CD14-positive monocyte (primary cell): ENCODE data around the gene BLMH. TPM values are rescaled to one million over a fixed set of nuclear protein-coding genes. Genes with fewer than 3 reads are reported as not detected.

Source experiments
- DNase-seq, 3 donors: peaks; one replicate each; pipeline ENCODE4 v3.0.0-alpha.2; 2011 to 2022
- H2AFZ ChIP-seq: 2 replicates; pipeline ENCODE4 v1.6.0; 2012; ENCODE audit warnings: mild to moderate bottlenecking, low read depth, low read length, inconsistent platforms; ENCODE audit not compliant: insufficient read depth, poor library complexity, severe bottlenecking
- H3K27ac ChIP-seq, 2 donors: 1 replicate in 1 of 2; 2 replicates in 1 of 2; pipeline ENCODE4 v1.5.1; 2012 to 2013; ENCODE audit warnings: low read length in 2 of 2, control low read depth in 1 of 2, inconsistent platforms in 1 of 2, low read depth in 1 of 2, mild to moderate bottlenecking in 1 of 2
- H3K27me3 ChIP-seq, 2 donors: one replicate each; pipeline versions ENCODE4 v1.6.0 to v1.6.1; 2011 to 2013; ENCODE audit warnings: low read length in 2 of 2; ENCODE audit not compliant: control insufficient read depth in 2 of 2, insufficient read depth in 2 of 2
- H3K36me3 ChIP-seq, 2 donors: replicated peaks in 1 of 2; 1 replicate in 1 of 2; 2 replicates in 1 of 2; pipeline versions ENCODE4 v1.5.1 to v1.6.1; 2012 to 2013; ENCODE audit warnings: low read length in 2 of 2, control low read depth in 1 of 2, inconsistent platforms in 1 of 2, mild to moderate bottlenecking in 1 of 2; ENCODE audit not compliant: insufficient read depth in 2 of 2, control insufficient read depth in 1 of 2
- H3K4me1 ChIP-seq, 2 donors: 1 replicate in 1 of 2; 2 replicates in 1 of 2; pipeline versions ENCODE4 v1.5.1 to v1.6.1; 2012 to 2013; ENCODE audit warnings: low read length in 2 of 2, control low read depth in 1 of 2, inconsistent platforms in 1 of 2, mild to moderate bottlenecking in 1 of 2, moderate library complexity in 1 of 2; ENCODE audit not compliant: insufficient read depth in 2 of 2, control insufficient read depth in 1 of 2
- H3K4me2 ChIP-seq: replicated peaks from 2 replicates; pipeline ENCODE3; 2012; ENCODE audit warnings: low read length, moderate library complexity, mild to moderate bottlenecking; ENCODE audit not compliant: poor library complexity, severe bottlenecking; ENCODE audit errors: extremely low read depth
- H3K4me3 ChIP-seq, 3 experiments: fragments of 200-600 bp in 1 of 3; sonication (generic) in 1 of 3; replicated peaks in 1 of 3; 1 replicate in 2 of 3; 2 replicates in 1 of 3; pipeline ENCODE4 v1.5.1; 2011 to 2013; ENCODE audit warnings: low read length in 3 of 3, mild to moderate bottlenecking in 3 of 3, control low read depth in 2 of 3, low read depth in 2 of 3, inconsistent platforms in 1 of 3, moderate library complexity in 1 of 3
- H3K79me2 ChIP-seq: 2 replicates; pipeline ENCODE4 v1.6.0; 2012; ENCODE audit warnings: mild to moderate bottlenecking, control low read depth, inconsistent platforms, low read length, moderate library complexity; ENCODE audit not compliant: insufficient read depth
- H3K9ac ChIP-seq: 2 replicates; pipeline ENCODE4 v1.6.0; 2017; ENCODE audit warnings: low read length, mild to moderate bottlenecking; ENCODE audit not compliant: insufficient read depth, poor library complexity, severe bottlenecking
- H3K9me3 ChIP-seq, 2 donors: replicated peaks in 1 of 2; 1 replicate in 1 of 2; 2 replicates in 1 of 2; pipeline versions ENCODE4 v1.5.1 to v1.6.1; 2012 to 2013; ENCODE audit warnings: low read length in 2 of 2, control low read depth in 1 of 2; ENCODE audit not compliant: control insufficient read depth in 1 of 2, insufficient read depth in 1 of 2
- H4K20me1 ChIP-seq: 2 replicates; pipeline ENCODE4 v1.6.0; 2012; ENCODE audit warnings: mild to moderate bottlenecking, low read length, control low read depth, moderate library complexity; ENCODE audit not compliant: insufficient read depth
- H3K27ac Mint-ChIP-seq, 7 donors: one replicate each; pipeline ENCODE4 v1.8.0; 2020; ENCODE audit warnings: mild to moderate bottlenecking in 7 of 7, mixed read lengths in 7 of 7, moderate library complexity in 6 of 7, inconsistent platforms in 2 of 7
- H3K27me3 Mint-ChIP-seq, 3 donors: one replicate each; pipeline ENCODE4 v1.8.0; 2021 to 2022; ENCODE audit warnings: low read depth in 3 of 3, mild to moderate bottlenecking in 3 of 3, mixed read lengths in 3 of 3, moderate library complexity in 3 of 3, inconsistent platforms in 1 of 3
- H3K36me3 Mint-ChIP-seq, 2 donors: one replicate each; pipeline ENCODE4 v1.8.0; 2020; ENCODE audit warnings: mixed read lengths in 2 of 2, inconsistent platforms in 1 of 2, mild to moderate bottlenecking in 1 of 2
- H3K4me1 Mint-ChIP-seq: one replicate; pipeline ENCODE4 v1.8.0; 2020; ENCODE audit warnings: mild to moderate bottlenecking, mixed read lengths
- H3K4me3 Mint-ChIP-seq, 2 donors: one replicate each; pipeline ENCODE4 v1.8.0; 2020; ENCODE audit warnings: mild to moderate bottlenecking in 2 of 2, mixed read lengths in 2 of 2, moderate library complexity in 1 of 2
- H3K9me3 Mint-ChIP-seq, 7 donors: one replicate each; pipeline ENCODE4 v1.8.0; 2020 to 2022; ENCODE audit warnings: mixed read lengths in 7 of 7, mild to moderate bottlenecking in 6 of 7, moderate library complexity in 6 of 7, inconsistent platforms in 2 of 7
- CTCF ChIP-seq: fragments of 200-600 bp; IDR thresholded peaks from one replicate; pipeline ENCODE4 v1.8.0; 2022; ENCODE audit warnings: antibody characterized with exemption, mild to moderate bottlenecking
- intact Hi-C, 2 donors: fragments of 100-400 bp; cut with micrococcal nuclease; formaldehyde crosslinking; loops; one replicate each; pipeline versions ENCODE4 v1.15.0 to v1.15.1; 2023
- polyA plus RNA-seq, 3 donors: library from polyadenylated mRNA; depleted of rRNA in 1 of 3; unstranded in 2 of 3; stranded (reverse) in 1 of 3; fragments of 300-500 nt in 2 of 3; fragments of >200 nt in 1 of 3; fragmentation: Illumina TruSeq in 2 of 3; gene quantifications; 1 replicate in 2 of 3; 2 replicates in 1 of 3; pipeline ENCODE4 v1.2.3, GENCODE V29; 2012 to 2021

Gene BLMH
- polyA plus RNA-seq, 3 donors = 6.6 to 10.8 (median 10.4) TPM

- peaks cover 61 to 74% of the 10 kb centered on the region in 2 donors for H3K36me3 Mint-ChIP-seq
- Histone ChIP-seq H3K36me3 (peaks cover 44 to 94% of the 10 kb centered on the region in 2 donors), H3K4me3 (no peak overlapping the region), H3K79me2 (no peaks in the 10 kb centered on the region), H3K27ac (no peak overlapping the region), H4K20me1 (no peaks in the 10 kb centered on the region), H3K9me3 (no peaks in the 10 kb centered on the region), H2AFZ (no peak overlapping the region), H3K4me2 (no peak overlapping the region), H3K9ac (no peak overlapping the region), H3K27me3 (no peaks in the 10 kb centered on the region), H3K4me1 (no peaks in the 10 kb centered on the region)
- H3K4me1 Mint-ChIP-seq = no peaks in the 10 kb centered on the region
- H3K27me3 Mint-ChIP-seq = peaks cover 0 to 2% (median 0%) of the 10 kb centered on the region in 3 donors
- H3K9me3 Mint-ChIP-seq = no peaks in the 10 kb centered on the region
- TF ChIP-seq CTCF = no peak
- no peak overlapping the region for H3K27ac Mint-ChIP-seq
- no peak overlapping the region for H3K4me3 Mint-ChIP-seq
- intact Hi-C loops = no loop called here
- no peak for DNase-seq
These were observed 12.6 kb downstream of the BLMH start for GRCh38 chr17:30279156-30279555.

GRCh38 chr17:30278032-30278431 is 13.7 kb downstream of the BLMH start:
- peak; percentile 3 to 6 (median 4) for DNase-seq
- Histone ChIP-seq H3K9ac (no peak overlapping the region), H4K20me1 (no peaks in the 10 kb centered on the region), H3K4me3 (no peak overlapping the region), H3K27me3 (no peaks in the 10 kb centered on the region), H3K79me2 (no peaks in the 10 kb centered on the region), H3K4me2 (no peak overlapping the region), H3K27ac (no peak overlapping the region), H3K36me3 (peaks cover 47 to 94% of the 10 kb centered on the region in 2 donors), H2AFZ (no peak overlapping the region), H3K9me3 (no peaks in the 10 kb centered on the region), H3K4me1 (no peaks in the 10 kb centered on the region)
- peak; percentile 20 for TF ChIP-seq CTCF
- peaks cover 0 to 2% (median 0%) of the 10 kb centered on the region in 3 donors for H3K27me3 Mint-ChIP-seq
- H3K27ac Mint-ChIP-seq = no peak overlapping the region
- intact Hi-C loops = no loop called here
- H3K4me3 Mint-ChIP-seq = no peak overlapping the region
- H3K9me3 Mint-ChIP-seq = no peaks in the 10 kb centered on the region
- H3K4me1 Mint-ChIP-seq = no peaks in the 10 kb centered on the region
- peaks cover 62 to 74% of the 10 kb centered on the region in 2 donors for H3K36me3 Mint-ChIP-seq
